ENCODE measurements around the gene LZTR1. TPM values are rescaled to one million over a fixed set of nuclear protein-coding genes. Genes with fewer than 3 reads are reported as not detected.

Gene LZTR1
- total RNA-seq, 1 experiment from 2014 or later = 41.0 TPM

DNA sequence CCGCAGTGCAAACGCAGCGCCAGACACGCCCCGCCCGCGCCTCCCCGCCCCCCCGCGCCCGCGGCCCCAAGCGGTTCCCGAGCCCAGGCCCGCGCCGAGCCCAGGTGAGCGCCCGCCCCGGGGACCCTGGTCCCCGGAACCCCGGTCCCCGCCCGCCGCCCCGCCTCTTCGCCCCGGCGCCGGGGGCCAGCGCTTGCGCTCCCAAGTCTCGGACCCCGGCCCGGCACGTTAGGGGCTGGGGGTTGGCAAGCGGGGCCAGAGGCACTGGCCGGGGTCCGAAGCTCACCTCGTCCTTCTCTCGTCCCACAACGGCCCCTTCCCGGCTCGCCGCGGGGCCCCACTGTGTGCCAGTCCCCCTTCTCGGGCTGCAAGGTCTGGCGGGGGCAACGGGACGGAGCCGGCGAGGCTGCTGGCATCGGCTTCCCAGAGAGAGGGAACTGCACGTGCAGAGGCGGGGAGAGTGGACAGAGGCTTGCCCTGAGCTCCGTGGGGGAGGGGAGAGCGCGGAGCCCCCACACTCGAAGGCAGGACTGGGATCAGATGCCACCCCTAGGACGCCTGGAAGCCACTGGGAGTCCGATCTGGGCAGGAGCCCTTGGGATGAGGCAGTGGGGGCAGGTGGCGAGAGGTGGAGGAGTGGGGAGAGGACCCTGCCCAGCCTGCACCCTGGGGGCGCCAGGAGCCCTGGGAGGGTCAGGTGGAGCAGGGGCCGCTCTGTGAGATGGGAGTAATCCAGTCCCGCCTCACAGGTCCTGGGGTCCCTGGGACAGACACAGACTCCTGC lies 16.8 kb upstream of the LZTR1 start:
- Histone ChIP-seq H3K9me2 (replicated peaks; ENCODE audit: low read length) (no peaks in the 10 kb centered on the region), H3K36me3 (ENCODE audit: low read depth, low read length) (no peaks in the 10 kb centered on the region), H4K20me1 (ENCODE audit: low read length) (no peaks in the 10 kb centered on the region), H3K27me3 (ENCODE audit: low read length) (no peaks in the 10 kb centered on the region), H3K79me2 (ENCODE audit: low read length) (no peaks in the 10 kb centered on the region), H3K9me3 (ENCODE audit: low read length) (no peaks in the 10 kb centered on the region), H3K4me3 (ENCODE audit: low read length) (no peak overlapping the region), H3F3A (ENCODE audit: low read length, unreplicated experiment) (no peaks in the 10 kb centered on the region), H3K27ac (ENCODE audit: low read length) (no peak overlapping the region), H3K4me1 (ENCODE audit: insufficient read depth, low read length) (no peaks in the 10 kb centered on the region), H3K4me2 (ENCODE audit: low read length) (no peak overlapping the region), H2AFZ (ENCODE audit: low read length) (no peak overlapping the region), H3K9ac (ENCODE audit: low read length) (no peak overlapping the region)
- TF ChIP-seq EZH2 (IDR thresholded peaks at IDR 0.05; ENCODE audit: low read length, unreplicated experiment) = no peak
- no peak for TF ChIP-seq EZH2phosphoT487 (IDR thresholded peaks at IDR 0.05; ENCODE audit: borderline replicate concordance, low read length)
- TF ChIP-seq, protein P1, sequence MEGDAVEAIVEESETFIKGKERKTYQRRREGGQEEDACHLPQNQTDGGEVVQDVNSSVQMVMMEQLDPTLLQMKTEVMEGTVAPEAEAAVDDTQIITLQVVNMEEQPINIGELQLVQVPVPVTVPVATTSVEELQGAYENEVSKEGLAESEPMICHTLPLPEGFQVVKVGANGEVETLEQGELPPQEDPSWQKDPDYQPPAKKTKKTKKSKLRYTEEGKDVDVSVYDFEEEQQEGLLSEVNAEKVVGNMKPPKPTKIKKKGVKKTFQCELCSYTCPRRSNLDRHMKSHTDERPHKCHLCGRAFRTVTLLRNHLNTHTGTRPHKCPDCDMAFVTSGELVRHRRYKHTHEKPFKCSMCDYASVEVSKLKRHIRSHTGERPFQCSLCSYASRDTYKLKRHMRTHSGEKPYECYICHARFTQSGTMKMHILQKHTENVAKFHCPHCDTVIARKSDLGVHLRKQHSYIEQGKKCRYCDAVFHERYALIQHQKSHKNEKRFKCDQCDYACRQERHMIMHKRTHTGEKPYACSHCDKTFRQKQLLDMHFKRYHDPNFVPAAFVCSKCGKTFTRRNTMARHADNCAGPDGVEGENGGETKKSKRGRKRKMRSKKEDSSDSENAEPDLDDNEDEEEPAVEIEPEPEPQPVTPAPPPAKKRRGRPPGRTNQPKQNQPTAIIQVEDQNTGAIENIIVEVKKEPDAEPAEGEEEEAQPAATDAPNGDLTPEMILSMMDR (conservative IDR thresholded peaks at IDR 0.05; ENCODE audit: low read depth, low read length) = no peak
- ChIA-PET POLR2A (ENCODE audit: unreplicated experiment) (no interaction called here), CTCF (interaction anchor here (0.5 kb wide), 1 partner anchor 36 kb away, joined by 3 read pairs; no protein-coding TSS in a partner anchor)
- DNase-seq (no peak), ATAC-seq (no peak)
- BruUV-seq (replicated peaks) = no TSS peak
- intact Hi-C loops (cut with micrococcal nuclease) = no loop called here

DNA sequence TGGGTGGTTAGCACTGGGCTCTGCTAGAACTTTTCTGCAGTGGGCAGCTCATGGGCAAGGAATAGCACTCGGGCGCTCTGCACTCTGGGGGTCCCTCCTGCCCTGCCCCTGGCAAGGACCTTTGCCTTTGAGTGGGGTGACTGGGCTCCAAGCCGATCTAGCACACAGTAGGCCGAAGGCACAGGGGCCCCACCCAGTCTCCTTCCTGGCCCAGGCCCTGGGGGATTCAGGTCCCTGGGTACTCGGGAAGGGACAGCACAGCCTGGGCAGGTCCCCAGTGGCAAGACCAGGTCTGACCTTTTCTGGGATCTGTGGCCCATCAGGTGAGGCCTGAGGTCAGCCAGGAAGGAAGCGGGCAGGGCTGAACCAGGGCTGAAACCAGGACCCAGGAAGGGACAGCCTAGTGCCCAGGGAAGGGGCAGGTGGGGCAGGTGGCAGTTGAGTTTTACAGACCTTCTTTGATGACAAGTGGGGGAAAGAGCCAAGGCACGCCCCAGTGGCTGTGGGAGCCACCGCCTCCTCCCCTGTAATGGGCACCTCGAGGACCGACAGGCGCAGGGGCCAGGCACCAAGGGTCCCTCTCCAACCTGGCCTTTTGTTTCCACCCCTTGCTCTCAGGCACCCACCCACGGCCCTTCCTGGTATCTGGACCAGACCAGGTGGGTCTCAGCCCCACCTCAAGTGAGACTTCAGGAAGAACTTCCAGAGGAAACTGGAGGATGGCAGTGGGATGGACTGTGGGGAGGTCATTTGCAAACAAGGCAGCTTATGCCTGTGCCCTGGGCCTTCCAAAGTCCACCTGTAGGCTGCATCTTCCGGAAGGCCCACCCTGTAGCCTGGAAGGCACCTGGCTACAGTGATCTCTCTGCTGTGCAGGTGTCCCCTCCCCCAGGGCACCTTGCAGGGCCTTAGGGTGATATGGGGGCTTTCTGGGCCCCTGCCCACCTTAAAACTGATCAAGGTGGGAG lies 15.9 kb upstream of the LZTR1 start:
- intact Hi-C loops (cut with micrococcal nuclease) = no loop called here

More for the DNA sequence above, 15.9 kb upstream of the LZTR1 start:
- Histone ChIP-seq H3F3A (ENCODE audit: low read length, unreplicated experiment) (no peaks in the 10 kb centered on the region), H3K27ac (ENCODE audit: low read length) (no peak overlapping the region), H2AFZ (ENCODE audit: low read length) (no peak overlapping the region), H3K36me3 (ENCODE audit: low read depth, low read length) (no peaks in the 10 kb centered on the region), H3K4me2 (ENCODE audit: low read length) (no peak overlapping the region), H3K9me3 (ENCODE audit: low read length) (no peaks in the 10 kb centered on the region), H3K4me3 (ENCODE audit: low read length) (no peak overlapping the region), H3K27me3 (ENCODE audit: low read length) (no peaks in the 10 kb centered on the region), H3K4me1 (ENCODE audit: insufficient read depth, low read length) (no peaks in the 10 kb centered on the region), H4K20me1 (ENCODE audit: low read length) (no peaks in the 10 kb centered on the region), H3K9ac (ENCODE audit: low read length) (no peak overlapping the region), H3K79me2 (ENCODE audit: low read length) (no peaks in the 10 kb centered on the region), H3K9me2 (replicated peaks; ENCODE audit: low read length) (no peaks in the 10 kb centered on the region)
- no peak for ATAC-seq
- no TSS peak for BruUV-seq (replicated peaks)
- TF ChIP-seq, protein P1 (conservative IDR thresholded peaks at IDR 0.05; ENCODE audit: low read depth, low read length) = no peak
- TF ChIP-seq EZH2phosphoT487 (IDR thresholded peaks at IDR 0.05; ENCODE audit: borderline replicate concordance, low read length) (no peak), EZH2 (IDR thresholded peaks at IDR 0.05; ENCODE audit: low read length, unreplicated experiment) (no peak)
- POLR2A ChIA-PET (ENCODE audit: unreplicated experiment) = no interaction called here
- CTCF ChIA-PET = no interaction called here
- DNase-seq = no peak

Measured in PC-3 (cell line).